BJ (cell line): ENCODE measurements around the gene RAI1. TPM values are rescaled to one million over a fixed set of nuclear protein-coding genes. Genes with fewer than 3 reads are reported as not detected.

Experiments
- CTCF ChIA-PET: fragments of 350-600 bp; formaldehyde crosslinking; extraction: SDS; loops from one replicate; lab custom pipeline; 2021; ENCODE audit warnings: antibody characterized with exemption, inconsistent platforms; lab: Yijun Ruan, JAX
- POLR2A ChIA-PET: fragments of 300-600 bp; sonication (Branson Sonifier 250); formaldehyde crosslinking; extraction: SDS; loops from one replicate; lab custom pipeline; 2021; ENCODE audit warnings: antibody characterized with exemption; lab: Charles Lee
- DNase-seq: peaks from one replicate; pipeline ENCODE4 v3.0.0-alpha.2; 2011; ENCODE audit warnings: low read depth
- H3K27me3 ChIP-seq: 2 replicates; pipeline ENCODE4 v1.6.0; 2011; ENCODE audit warnings: low read length; ENCODE audit not compliant: control insufficient read depth, insufficient read depth
- H3K36me3 ChIP-seq: 2 replicates; pipeline ENCODE4 v1.5.1; 2011; ENCODE audit warnings: low read length; ENCODE audit not compliant: control insufficient read depth, insufficient read depth
- H3K4me3 ChIP-seq: 2 replicates; pipeline ENCODE4 v1.5.1; 2011; ENCODE audit warnings: low read depth, mild to moderate bottlenecking, control low read depth, low read length
- polyA plus RNA-seq: library from polyadenylated mRNA; depleted of rRNA; stranded (reverse); fragments of >200 nt; gene quantifications from 2 replicates; pipeline ENCODE4 v1.2.3, GENCODE V29; 2011; rRNA removed
- small RNA-seq: library from RNA; depleted of rRNA; stranded (forward); fragments of <200 nt; gene quantifications from one replicate; pipeline ENCODE3, GENCODE V24; 2012; ENCODE audit warnings: low replicate concordance, low read depth; ENCODE audit not compliant: insufficient read length
- TF ChIP-seq, protein P1 (sequence below): IDR thresholded peaks from 2 replicates; pipeline ENCODE4 v1.5.1; 2011; ENCODE audit warnings: low read depth, mild to moderate bottlenecking, control low read depth, inconsistent platforms, low read length, moderate library complexity; ENCODE audit not compliant: insufficient read depth

RAI1 gene
- polyA plus RNA-seq, 1 experiment: 2.4 TPM

DNA sequence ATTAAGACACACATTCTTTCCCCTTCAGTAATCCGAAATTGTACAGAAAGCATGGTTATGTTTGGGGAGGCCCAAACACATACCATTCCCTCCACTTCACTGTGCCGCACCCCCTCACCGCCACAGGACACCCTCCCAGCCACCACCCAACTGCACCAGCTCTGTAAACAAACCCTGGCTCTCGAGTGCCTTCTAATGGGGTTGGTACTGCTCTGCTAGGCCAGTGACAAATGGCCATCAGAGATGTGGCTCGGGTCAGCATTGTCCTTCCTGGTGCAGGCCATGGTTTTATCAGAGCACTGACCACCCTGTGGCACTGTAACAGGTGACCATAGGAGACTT is 179.5 kb downstream of the RAI1 start:
- no peaks in the 10 kb centered on the region for H3K27me3 ChIP-seq
- DNase-seq: no peak
- TF ChIP-seq, protein P1, sequence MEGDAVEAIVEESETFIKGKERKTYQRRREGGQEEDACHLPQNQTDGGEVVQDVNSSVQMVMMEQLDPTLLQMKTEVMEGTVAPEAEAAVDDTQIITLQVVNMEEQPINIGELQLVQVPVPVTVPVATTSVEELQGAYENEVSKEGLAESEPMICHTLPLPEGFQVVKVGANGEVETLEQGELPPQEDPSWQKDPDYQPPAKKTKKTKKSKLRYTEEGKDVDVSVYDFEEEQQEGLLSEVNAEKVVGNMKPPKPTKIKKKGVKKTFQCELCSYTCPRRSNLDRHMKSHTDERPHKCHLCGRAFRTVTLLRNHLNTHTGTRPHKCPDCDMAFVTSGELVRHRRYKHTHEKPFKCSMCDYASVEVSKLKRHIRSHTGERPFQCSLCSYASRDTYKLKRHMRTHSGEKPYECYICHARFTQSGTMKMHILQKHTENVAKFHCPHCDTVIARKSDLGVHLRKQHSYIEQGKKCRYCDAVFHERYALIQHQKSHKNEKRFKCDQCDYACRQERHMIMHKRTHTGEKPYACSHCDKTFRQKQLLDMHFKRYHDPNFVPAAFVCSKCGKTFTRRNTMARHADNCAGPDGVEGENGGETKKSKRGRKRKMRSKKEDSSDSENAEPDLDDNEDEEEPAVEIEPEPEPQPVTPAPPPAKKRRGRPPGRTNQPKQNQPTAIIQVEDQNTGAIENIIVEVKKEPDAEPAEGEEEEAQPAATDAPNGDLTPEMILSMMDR: no peak
- POLR2A ChIA-PET: no interaction called here
- H3K36me3 ChIP-seq: peaks cover 3% of the 10 kb centered on the region
- CTCF ChIA-PET: interaction anchor here (0.6 to 6.9 kb wide), 20 partner anchors 9 to 185 kb away, joined by 3 to 78 read pairs (median 7); no protein-coding TSS in a partner anchor
- no peak overlapping the region for H3K4me3 ChIP-seq

Small RNA genes lying within 50 kb of the gene (small RNA-seq; reads per million reads assigned to genes)
- gene MIR33B (24.4 reads per million, percentile 85 among the genes with 10 or more reads in this experiment), gene MIR6777 (not detected), gene RF02177 (not detected), gene RF02178 (not detected)

Other genes starting within 250 kb of the RAI1 start
- gene MED9, start 204.5 kb upstream of the RAI1 start, polyA plus RNA-seq: 10.6 and 11.7 TPM in 2 replicates
- 0.83 and 0.90 TPM in 2 replicates for gene RASD1, start 185.1 kb upstream of the RAI1 start, polyA plus RNA-seq
- gene PEMT, start 89.8 kb upstream of the RAI1 start, polyA plus RNA-seq: 29.8 and 50.7 TPM in 2 replicates
- gene SREBF1, start 155.5 kb downstream of the RAI1 start, polyA plus RNA-seq: 14.2 and 27.7 TPM in 2 replicates